IMR-90 (cell line): ENCODE data around the gene INPP4A. TPM values are rescaled to one million over a fixed set of nuclear protein-coding genes. Genes with fewer than 3 reads are reported as not detected.

Experiments
- ATAC-seq: fragments of 200-7000 bp; cut with Tn5 transposase; 2 replicates; pipeline ENCODE4 v1.9.1; 2020; ENCODE audit warnings: low read depth, mild to moderate bottlenecking, moderate library complexity
- BruUV-seq: library from RNA; stranded (reverse); fragments of 400-500 nt; replicated peaks from 2 replicates; lab custom pipeline; 2021; lab: Mats Ljungman, UMichigan
- CTCF ChIA-PET: fragments of 300-600 bp; formaldehyde crosslinking; extraction: SDS; loops from one replicate; lab custom pipeline; 2021; ENCODE audit warnings: antibody characterized with exemption; lab: Yijun Ruan, JAX
- POLR2A ChIA-PET: fragments of 300-600 bp; sonication (Branson Sonifier 250); formaldehyde crosslinking; loops from one replicate; lab custom pipeline; 2022; ENCODE audit warnings: antibody characterized with exemption; ENCODE audit not compliant: unreplicated experiment; lab: Charles Lee
- DNase-seq: peaks from one replicate; pipeline ENCODE4 v3.0.0; 2013
- H2AFZ ChIP-seq: replicated peaks from 2 replicates; pipeline ENCODE3; 2013; ENCODE audit warnings: low read length, mild to moderate bottlenecking; ENCODE audit not compliant: poor library complexity
- H2AK5ac ChIP-seq: 2 replicates; pipeline ENCODE4 v1.6.1; 2013; ENCODE audit warnings: low read depth, low read length, inconsistent platforms
- H2AK9ac ChIP-seq: replicated peaks from 2 replicates; pipeline ENCODE3; 2013; ENCODE audit warnings: mild to moderate bottlenecking, low read depth, low read length, moderate library complexity; ENCODE audit not compliant: poor library complexity
- H2BK120ac ChIP-seq: 2 replicates; pipeline ENCODE4 v1.6.1; 2013; ENCODE audit warnings: low read depth, low read length, inconsistent platforms
- H2BK15ac ChIP-seq: 3 replicates; pipeline ENCODE4 v1.6.1; 2013; ENCODE audit warnings: low read depth, low read length, inconsistent platforms
- H2BK20ac ChIP-seq: 2 replicates; pipeline ENCODE4 v1.6.1; 2013; ENCODE audit warnings: low read depth, mild to moderate bottlenecking, inconsistent platforms, low read length, moderate library complexity
- H2BK5ac ChIP-seq: 2 replicates; pipeline ENCODE4 v1.6.1; 2013; ENCODE audit warnings: mild to moderate bottlenecking, low read depth, low read length, inconsistent platforms; ENCODE audit not compliant: poor library complexity, severe bottlenecking
- H3K14ac ChIP-seq: replicated peaks from 2 replicates; pipeline ENCODE4 v1.6.1; 2013; ENCODE audit warnings: low read depth, low read length, inconsistent platforms
- H3K18ac ChIP-seq: 2 replicates; pipeline ENCODE4 v1.6.1; 2013; ENCODE audit warnings: low read depth, low read length, control low read depth
- H3K23ac ChIP-seq: 2 replicates; pipeline ENCODE4 v1.6.1; 2013; ENCODE audit warnings: low read depth, low read length, inconsistent platforms
- H3K27ac ChIP-seq: 2 replicates; pipeline ENCODE4 v1.5.1; 2013; ENCODE audit warnings: mild to moderate bottlenecking, control low read depth, low read length; ENCODE audit not compliant: insufficient read depth
- H3K27me3 ChIP-seq: 2 replicates; pipeline ENCODE4 v1.6.1; 2013; ENCODE audit warnings: low read length; ENCODE audit not compliant: control insufficient read depth, insufficient read depth
- H3K36me3 ChIP-seq: 2 replicates; pipeline ENCODE4 v1.6.1; 2013; ENCODE audit warnings: low read length, mixed read lengths; ENCODE audit not compliant: control insufficient read depth, insufficient read depth
- H3K4ac ChIP-seq: 2 replicates; pipeline ENCODE4 v1.6.1; 2013; ENCODE audit warnings: low read depth, low read length, inconsistent platforms
- H3K4me1 ChIP-seq: 2 replicates; pipeline ENCODE4 v1.6.1; 2013; ENCODE audit warnings: low read length, mixed read lengths; ENCODE audit not compliant: control insufficient read depth, insufficient read depth
- H3K4me2 ChIP-seq: 2 replicates; pipeline ENCODE4 v1.6.1; 2013; ENCODE audit warnings: low read depth, mild to moderate bottlenecking, control low read depth, low read length, moderate library complexity
- H3K4me3 ChIP-seq: 2 replicates; pipeline ENCODE4 v1.5.1; 2013; ENCODE audit warnings: low read depth, mild to moderate bottlenecking, control low read depth, low read length, moderate library complexity; ENCODE audit not compliant: insufficient read depth
- H3K56ac ChIP-seq: 2 replicates; pipeline ENCODE4 v1.6.1; 2013; ENCODE audit warnings: low read length, inconsistent platforms; ENCODE audit not compliant: insufficient read depth; ENCODE audit errors: extremely low read depth
- H3K79me1 ChIP-seq, 2 experiments: 2 replicates each; pipeline ENCODE4 v1.6.1; 2013; ENCODE audit warnings: low read length in 2 of 2, inconsistent platforms in 1 of 2, low read depth in 1 of 2
- H3K9ac ChIP-seq: 2 replicates; pipeline ENCODE4 v1.6.1; 2013; ENCODE audit warnings: low read depth, low read length, control low read depth
- H3K9me1 ChIP-seq: 2 replicates; pipeline ENCODE4 v1.6.1; 2013; ENCODE audit warnings: low read length, inconsistent platforms; ENCODE audit not compliant: insufficient read depth
- H3K9me3 ChIP-seq: 2 replicates; pipeline ENCODE4 v1.6.1; 2013; ENCODE audit warnings: low read length; ENCODE audit not compliant: control insufficient read depth, insufficient read depth
- H4K20me1 ChIP-seq: 2 replicates; pipeline ENCODE4 v1.6.1; 2013; ENCODE audit warnings: low read length, inconsistent platforms; ENCODE audit not compliant: insufficient read depth
- H4K5ac ChIP-seq: 2 replicates; pipeline ENCODE4 v1.6.1; 2013; ENCODE audit warnings: mild to moderate bottlenecking, low read depth, low read length, control low read depth
- H4K8ac ChIP-seq, 2 experiments: 2 replicates each; pipeline ENCODE4 v1.6.1; 2013; ENCODE audit warnings: low read depth in 2 of 2, low read length in 2 of 2, control low read depth in 1 of 2, inconsistent platforms in 1 of 2
- H4K91ac ChIP-seq: 2 replicates; pipeline ENCODE4 v1.6.1; 2013; ENCODE audit warnings: low read depth, low read length, inconsistent platforms; ENCODE audit not compliant: insufficient read depth
- BHLHE40 ChIP-seq: fragments of 150-350 bp; IDR thresholded peaks from 2 replicates; pipeline ENCODE4 v1.6.1; 2016; ENCODE audit warnings: mild to moderate bottlenecking, low read depth, low read length
- CEBPB ChIP-seq: IDR thresholded peaks from 2 replicates; pipeline ENCODE4 v1.6.1; 2012; ENCODE audit warnings: low read depth, low read length, improper control_type of control experiment
- FOS ChIP-seq: fragments of 150-350 bp; IDR thresholded peaks from 2 replicates; pipeline ENCODE4 v1.6.1; 2016; ENCODE audit warnings: low read depth, low read length
- MAFK ChIP-seq: IDR thresholded peaks from 2 replicates; pipeline ENCODE4 v1.6.1; 2012; ENCODE audit warnings: low read depth, low read length, improper control_type of control experiment
- RAD21 ChIP-seq: IDR thresholded peaks from 2 replicates; pipeline ENCODE4 v1.6.1; 2012; ENCODE audit warnings: low read length, improper control_type of control experiment
- RFX5 ChIP-seq: IDR thresholded peaks from 2 replicates; pipeline ENCODE4 v1.8.0; 2012; ENCODE audit warnings: low read depth, mild to moderate bottlenecking, low read length, moderate library complexity
- SMC3 ChIP-seq: fragments of 150-350 bp; IDR thresholded peaks from 2 replicates; pipeline ENCODE4 v1.6.1; 2016; ENCODE audit warnings: low read depth, mild to moderate bottlenecking, antibody characterized with exemption, low read length, moderate library complexity
- WGBS, 2 experiments: methylation state at CpG; one replicate each; pipeline versions ENCODE4 v1.1.5 to v1.1.7; 2013; ENCODE audit warnings: missing lambda C conversion rate in 2 of 2; ENCODE audit not compliant: insufficient read length in 1 of 2; ENCODE audit errors: extremely low coverage in 2 of 2; 5-methylcytosine and 5-hydroxymethylcytosine counted together
- dilution Hi-C: fragments of 300-500 bp; cut with HindIII; formaldehyde crosslinking; loops from one replicate; pipeline ENCODE4 v1.14.3; 2018; ENCODE audit warnings: low sequenced_read_pairs; ENCODE audit not compliant: unreplicated experiment
- in situ Hi-C: fragments of 300-500 bp; cut with MboI; formaldehyde crosslinking; loops from 3 replicates; pipeline ENCODE4 v1.14.3; 2019; ENCODE audit warnings: low sequenced_read_pairs, inconsistent platforms, mixed read lengths
- intact Hi-C: fragments of 100-400 bp; cut with micrococcal nuclease; formaldehyde crosslinking; loops from 2 replicates; pipeline ENCODE4 v1.10.0; 2022
- polyA plus RNA-seq, 3 experiments: library from polyadenylated mRNA; depleted of rRNA; stranded (reverse); fragments of >200 nt; gene quantifications; 2 replicates each; pipeline ENCODE4 v1.2.3, GENCODE V29; 2012; ENCODE audit warnings: low replicate concordance in 1 of 3
- total RNA-seq: library from RNA; depleted of rRNA; stranded (reverse); fragments of >200 nt; gene quantifications from 2 replicates; pipeline ENCODE4 v1.2.3, GENCODE V29; 2012
- TF ChIP-seq, protein P1 (sequence below): fragments of 150-350 bp; IDR thresholded peaks from 2 replicates; pipeline ENCODE4 v1.6.1; 2016; ENCODE audit warnings: low read depth, mild to moderate bottlenecking, low read length, moderate library complexity, borderline replicate concordance

INPP4A gene
- total and polyA plus RNA-seq, 2 of the 4 experiments (the other 2 are of a cell fraction) = 14.5 to 27.1 TPM

DNA sequence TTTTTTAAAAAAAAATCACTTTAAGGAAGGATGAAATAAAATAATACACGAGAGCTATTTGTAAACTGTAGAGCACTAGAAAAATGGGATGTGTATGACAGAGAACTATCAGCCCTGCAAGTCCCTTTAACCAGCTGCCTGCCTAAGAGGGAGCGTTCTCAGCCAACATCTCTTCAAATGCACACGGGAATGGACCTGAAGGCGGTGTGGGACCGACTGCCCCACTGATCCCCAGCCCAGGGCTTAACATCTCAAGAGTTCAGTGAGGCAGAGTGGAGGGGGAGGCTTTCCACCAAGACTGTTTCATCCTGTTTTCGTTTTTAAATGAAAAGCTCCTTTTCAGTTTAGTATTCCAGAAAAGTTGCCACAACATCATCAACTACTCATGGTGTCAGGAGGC lies 2.2 kb downstream of the INPP4A start (continued):
- TF ChIP-seq RFX5 = no peak
- no peak for TF ChIP-seq CEBPB

DNA sequence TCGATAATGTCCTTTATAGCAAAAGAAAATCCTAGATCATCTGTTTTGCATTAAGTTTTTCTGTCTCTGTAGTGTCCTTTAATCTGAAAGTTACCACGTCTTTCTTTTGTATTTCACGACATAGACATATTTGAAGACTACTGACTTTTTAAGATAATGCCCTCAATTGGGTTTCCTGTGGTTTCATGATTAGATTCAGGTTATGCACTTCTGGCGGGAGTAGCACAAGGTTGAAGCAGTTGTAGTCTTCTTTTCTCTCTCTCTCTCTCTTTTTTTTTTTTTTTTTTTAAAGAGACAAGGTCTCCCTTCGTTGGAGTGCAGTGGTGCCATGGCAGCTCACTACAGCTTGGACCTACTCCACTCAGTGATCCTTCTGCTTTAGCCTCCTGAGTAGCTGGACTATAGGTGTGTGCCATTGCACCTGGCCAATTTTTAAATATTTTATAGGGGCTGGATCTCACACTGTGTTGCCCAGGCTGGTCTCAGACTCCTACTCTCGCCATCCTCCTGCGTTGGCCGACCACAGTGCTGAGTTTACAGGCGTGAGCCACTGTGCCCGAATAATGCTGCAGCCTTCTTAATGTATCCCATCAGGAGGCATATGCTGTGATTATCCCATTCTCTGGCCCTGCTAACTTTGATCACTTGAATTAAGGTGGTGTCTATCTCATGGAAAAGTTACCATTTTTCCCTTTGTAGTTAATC lies 3.9 kb downstream of the INPP4A start:
- Histone ChIP-seq H3K18ac (no peak overlapping the region), H2AK5ac (no peak overlapping the region), H3K4me2 (no peak overlapping the region), H3K27me3 (no peaks in the 10 kb centered on the region), H3K4me1 (peaks cover 6% of the 10 kb centered on the region), H2AFZ (no peak overlapping the region), H3K27ac (no peak overlapping the region), H3K4ac (no peak overlapping the region), H4K91ac (no peak overlapping the region), H3K9ac (no peak overlapping the region), H2BK20ac (no peak overlapping the region), H3K9me3 (no peaks in the 10 kb centered on the region), H3K23ac (no peak overlapping the region), H4K8ac (no peak overlapping the region), H2BK15ac (no peak overlapping the region), H2AK9ac (no peak overlapping the region), H2BK120ac (no peak overlapping the region), H3K36me3 (no peaks in the 10 kb centered on the region), H4K20me1 (peaks cover 35% of the 10 kb centered on the region), H3K14ac (no peak overlapping the region), H3K9me1 (peaks cover 15% of the 10 kb centered on the region), H2BK5ac (no peak overlapping the region), H3K4me3 (no peak overlapping the region), H4K5ac (no peak overlapping the region), H3K79me1 (peaks cover 24 to 72% of the 10 kb centered on the region in 2 experiments; a peak in 3 of 4 replicates), H3K56ac (no peak overlapping the region)
- intact Hi-C loops (loop anchor here (10.0 kb wide), 1 partner anchor 156 kb away; the partner anchor contains the start of genes COA5 and UNC50), dilution Hi-C loops (no loop called here), in situ Hi-C loops (no loop called here)
- BruUV-seq = no TSS peak
- ChIA-PET CTCF (no interaction called here), POLR2A (no interaction called here)
- no CpG with 5 or more reads among the region's 10 CpGs for WGBS, 2 experiments
- DNase-seq = no peak
- TF ChIP-seq FOS = no peak
- TF ChIP-seq MAFK = no peak
- TF ChIP-seq CEBPB = no peak
- TF ChIP-seq BHLHE40 = no peak
- no peak for TF ChIP-seq RAD21
- no peak for TF ChIP-seq SMC3
- TF ChIP-seq, protein P1, sequence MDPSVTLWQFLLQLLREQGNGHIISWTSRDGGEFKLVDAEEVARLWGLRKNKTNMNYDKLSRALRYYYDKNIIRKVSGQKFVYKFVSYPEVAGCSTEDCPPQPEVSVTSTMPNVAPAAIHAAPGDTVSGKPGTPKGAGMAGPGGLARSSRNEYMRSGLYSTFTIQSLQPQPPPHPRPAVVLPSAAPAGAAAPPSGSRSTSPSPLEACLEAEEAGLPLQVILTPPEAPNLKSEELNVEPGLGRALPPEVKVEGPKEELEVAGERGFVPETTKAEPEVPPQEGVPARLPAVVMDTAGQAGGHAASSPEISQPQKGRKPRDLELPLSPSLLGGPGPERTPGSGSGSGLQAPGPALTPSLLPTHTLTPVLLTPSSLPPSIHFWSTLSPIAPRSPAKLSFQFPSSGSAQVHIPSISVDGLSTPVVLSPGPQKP = no peak
- ATAC-seq = no peak
